DND-41 (cell line): ENCODE results near the gene PPFIA2.

ENCODE experiments used
- ATAC-seq: fragments of 200-7000 bp; cut with Tn5 transposase; 3 replicates; pipeline ENCODE4 v1.9.1; 2021; ENCODE audit warnings: low read depth; ENCODE audit not compliant: insufficient read depth
- DNase-seq: peaks from one replicate; pipeline ENCODE4 v3.0.0-alpha.2; 2020
- H2AFZ ChIP-seq: 2 replicates; pipeline ENCODE4 v1.6.0; 2012; ENCODE audit warnings: low read depth, low read length
- H3K27ac ChIP-seq: 2 replicates; pipeline ENCODE4 v1.5.1; 2012; ENCODE audit warnings: low read length, inconsistent platforms
- H3K27me3 ChIP-seq: fragments of 200-600 bp; sonication (generic); 2 replicates; pipeline ENCODE4 v1.6.0; 2012; ENCODE audit warnings: low read length, mild to moderate bottlenecking, inconsistent platforms; ENCODE audit not compliant: insufficient read depth, poor library complexity
- H3K36me3 ChIP-seq: 2 replicates; pipeline ENCODE4 v1.5.1; 2012; ENCODE audit warnings: low read length, inconsistent platforms; ENCODE audit not compliant: insufficient read depth
- H3K4me1 ChIP-seq: 2 replicates; pipeline ENCODE4 v1.5.1; 2012; ENCODE audit warnings: mild to moderate bottlenecking, low read length; ENCODE audit not compliant: insufficient read depth
- H3K4me2 ChIP-seq: 2 replicates; pipeline ENCODE4 v1.6.0; 2012; ENCODE audit warnings: mild to moderate bottlenecking, moderate library complexity, low read length, inconsistent platforms; ENCODE audit not compliant: insufficient read depth
- H3K4me3 ChIP-seq, 2 experiments: fragments of 200-600 bp in 1 of 2; shearing (Covaris generic) in 1 of 2; 2 replicates each; pipeline ENCODE4 v1.5.1; 2012 to 2016; ENCODE audit warnings: inconsistent platforms in 2 of 2, low read length in 2 of 2, mild to moderate bottlenecking in 2 of 2, low read depth in 1 of 2, moderate library complexity in 1 of 2
- H3K79me2 ChIP-seq: 2 replicates; pipeline ENCODE4 v1.6.0; 2012; ENCODE audit warnings: low read length, inconsistent platforms; ENCODE audit not compliant: insufficient read depth
- H3K9ac ChIP-seq: 2 replicates; pipeline ENCODE4 v1.6.0; 2012; ENCODE audit warnings: low read depth, mild to moderate bottlenecking, inconsistent platforms, low read length, moderate library complexity
- H3K9me3 ChIP-seq: 2 replicates; pipeline ENCODE4 v1.5.1; 2012; ENCODE audit warnings: low read length, moderate library complexity, mild to moderate bottlenecking, inconsistent platforms; ENCODE audit not compliant: insufficient read depth, severe bottlenecking
- H4K20me1 ChIP-seq: 2 replicates; pipeline ENCODE4 v1.6.0; 2012; ENCODE audit warnings: low read length; ENCODE audit not compliant: insufficient read depth
- CTCF ChIP-seq: IDR thresholded peaks from 2 replicates; pipeline ENCODE4 v1.5.1; 2012; ENCODE audit warnings: borderline replicate concordance, low read length, moderate library complexity, mild to moderate bottlenecking; ENCODE audit not compliant: poor library complexity, severe bottlenecking; ENCODE audit errors: extremely low read depth
- EZH2 ChIP-seq: IDR thresholded peaks from 3 replicates; pipeline ENCODE4 v1.6.1; 2012; ENCODE audit warnings: borderline replicate concordance, low read depth, mild to moderate bottlenecking, moderate library complexity, low read length, inconsistent platforms; ENCODE audit not compliant: severe bottlenecking

PPFIA2 gene

GRCh38 chr12:81499809-81500208 lies 259.3 kb downstream of the PPFIA2 start:
- Histone ChIP-seq H3K9ac (no peak overlapping the region), H3K4me2 (no peak overlapping the region), H3K27ac (no peak overlapping the region), H3K4me1 (no peaks in the 10 kb centered on the region), H3K79me2 (no peaks in the 10 kb centered on the region), H4K20me1 (no peaks in the 10 kb centered on the region), H3K36me3 (no peaks in the 10 kb centered on the region), H3K27me3 (no peaks in the 10 kb centered on the region), H2AFZ (no peak overlapping the region), H3K4me3 (no peak overlapping the region), H3K9me3 (no peaks in the 10 kb centered on the region)
- no peak for ATAC-seq
- TF ChIP-seq EZH2 (no peak), CTCF (no peak)
- no peak for DNase-seq

- Histone ChIP-seq H3K27me3 (no peaks in the 10 kb centered on the region), H4K20me1 (no peaks in the 10 kb centered on the region), H3K79me2 (no peaks in the 10 kb centered on the region), H3K9ac (no peak overlapping the region), H3K4me1 (no peaks in the 10 kb centered on the region), H3K27ac (no peak overlapping the region), H3K4me2 (no peak overlapping the region), H3K4me3 (no peak overlapping the region), H3K36me3 (no peaks in the 10 kb centered on the region), H3K9me3 (no peaks in the 10 kb centered on the region), H2AFZ (no peak overlapping the region)
- TF ChIP-seq EZH2 (no peak), CTCF (no peak)
- DNase-seq (no peak), ATAC-seq (no peak)
Observed at GRCh38 chr12:81492131-81492720, 266.9 kb downstream of the PPFIA2 start.

- Histone ChIP-seq H3K4me2 (no peak overlapping the region), H3K27me3 (no peaks in the 10 kb centered on the region), H3K4me1 (no peaks in the 10 kb centered on the region), H3K4me3 (no peak overlapping the region), H3K27ac (no peak overlapping the region), H4K20me1 (no peaks in the 10 kb centered on the region), H2AFZ (no peak overlapping the region), H3K9me3 (no peaks in the 10 kb centered on the region), H3K9ac (no peak overlapping the region), H3K36me3 (no peaks in the 10 kb centered on the region), H3K79me2 (no peaks in the 10 kb centered on the region)
- TF ChIP-seq EZH2 (no peak), CTCF (no peak)
- ATAC-seq, result no peak
- no peak for DNase-seq
Observed at GRCh38 chr12:81472934-81473333, 286.2 kb downstream of the PPFIA2 start.

DNA sequence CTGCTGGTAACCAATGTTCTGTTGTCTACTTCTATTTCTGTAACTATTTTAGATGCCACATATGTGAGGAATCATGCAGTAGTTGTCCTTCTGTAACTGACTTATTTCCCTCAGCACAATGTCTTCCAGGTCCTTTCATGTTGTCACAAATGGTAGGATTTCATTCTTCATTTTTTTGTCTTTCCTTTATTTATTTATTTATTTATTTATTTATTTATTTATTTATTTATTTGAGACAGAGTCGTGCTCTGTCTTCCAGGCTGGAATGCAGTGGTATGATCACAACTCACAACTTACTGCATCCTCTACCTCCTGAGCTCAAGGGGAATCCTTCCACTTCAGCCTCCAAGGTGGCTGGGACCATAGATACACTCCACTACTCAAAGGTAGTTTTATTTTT lies 288.2 kb downstream of the PPFIA2 start:
- H3K9ac ChIP-seq, result no peak overlapping the region
- TF ChIP-seq EZH2 (no peak), CTCF (no peak)
- H3K4me1 ChIP-seq, result no peaks in the 10 kb centered on the region
- H3K4me3 ChIP-seq, result no peak overlapping the region
- no peak overlapping the region for H3K27ac ChIP-seq
- H4K20me1 ChIP-seq, result no peaks in the 10 kb centered on the region
- H3K36me3 ChIP-seq, result no peaks in the 10 kb centered on the region
- H2AFZ ChIP-seq, result no peak overlapping the region
- H3K27me3 ChIP-seq, result no peaks in the 10 kb centered on the region
- ATAC-seq, result no peak
- no peak overlapping the region for H3K4me2 ChIP-seq
- DNase-seq, result no peak
- no peaks in the 10 kb centered on the region for H3K79me2 ChIP-seq
- no peaks in the 10 kb centered on the region for H3K9me3 ChIP-seq
